Measurements from ENCODE around the gene KCNMA1. TPM values are rescaled to one million over a fixed set of nuclear protein-coding genes. Genes with fewer than 3 reads are reported as not detected.

KCNMA1 gene
- total RNA-seq, 1 experiment from 2014 or later = 0.49 TPM

GRCh38 chr10:77626266-77626935 is 11.2 kb downstream of the KCNMA1 start (continued):
- no peak for TF ChIP-seq EGR1 (IDR thresholded peaks at IDR 0.05; ENCODE audit: low read depth)
- no peak for TF ChIP-seq EZH2 (IDR thresholded peaks at IDR 0.05)
- no peak for TF ChIP-seq MAX (IDR thresholded peaks at IDR 0.05)
- TF ChIP-seq ZNF274 (IDR thresholded peaks at IDR 0.05; ENCODE audit: low read depth, low read length) = no peak
- TF ChIP-seq RAD21 (IDR thresholded peaks at IDR 0.05; ENCODE audit: low read depth) = no peak
- TF ChIP-seq SIN3A (IDR thresholded peaks at IDR 0.05; ENCODE audit: low read depth) = no peak
- TF ChIP-seq CTCF (IDR thresholded peaks at IDR 0.05 in 2 of 3, conservative IDR thresholded peaks at IDR 0.05 in 1 of 3; ENCODE audit: borderline replicate concordance in 1 of 3, insufficient read depth in 1 of 3, low read depth in 2 of 3, low read length in 2 of 3) = no peak
- TF ChIP-seq CBX3 (IDR thresholded peaks at IDR 0.05; ENCODE audit: low read depth) = no peak
- no peak for TF ChIP-seq ATF3 (IDR thresholded peaks at IDR 0.05)
- TF ChIP-seq CEBPB (IDR thresholded peaks at IDR 0.05; ENCODE audit: low read depth) = no peak

- no peaks in the 10 kb centered on the region for H3K9me2 ChIP-seq (ENCODE audit: insufficient read depth)
- POLR2A ChIA-PET = no interaction called here
- intact Hi-C loops (cut with micrococcal nuclease) = no loop called here
- no peaks in the 10 kb centered on the region for H3K79me2 ChIP-seq (ENCODE audit: insufficient read depth, low read length)
- no peaks in the 10 kb centered on the region for H3K27me3 ChIP-seq (ENCODE audit: insufficient read depth, low read length)
- no peak overlapping the region for H2AFZ ChIP-seq (ENCODE audit: low read depth, low read length, poor library complexity, severe bottlenecking)
- ATAC-seq (no peak), DNase-seq (ENCODE audit: low read depth, low spot score) (no peak)
- BruUV-seq (replicated peaks) = no TSS peak
- CTCF ChIA-PET = no interaction called here
- H4K20me1 ChIP-seq (ENCODE audit: insufficient read depth) = no peaks in the 10 kb centered on the region
- no peak overlapping the region for H3K4me3 ChIP-seq (replicated peaks in 1 of 2; ENCODE audit: low read depth in 1 of 2, low read length in 2 of 2)
- RAD21 ChIA-PET (ENCODE audit: low non-redundant PET in 1 of 2, low total read pairs in 2 of 2, uncharacterized antibody in 2 of 2, unreplicated experiment in 2 of 2) = no interaction called here
- H3K9me3 ChIP-seq (ENCODE audit: control insufficient read depth in 1 of 2, insufficient read depth in 1 of 2, low read depth in 1 of 2, low read length in 2 of 2) = no peaks in the 10 kb centered on the region
- H3K9ac ChIP-seq (ENCODE audit: low read length) = no peak overlapping the region
- no peaks in the 10 kb centered on the region for H3K36me3 ChIP-seq (ENCODE audit: control insufficient read depth in 1 of 2, insufficient read depth in 2 of 2, low read length in 2 of 2)
- H3K4me1 ChIP-seq (ENCODE audit: control insufficient read depth in 1 of 2, insufficient read depth in 2 of 2, low read length in 2 of 2) = peaks cover 3 to 15% of the 10 kb centered on the region in 2 experiments; a peak in 2 of 4 replicates
- no peak overlapping the region for H3K27ac ChIP-seq (ENCODE audit: low read depth, low read length)
- no peak overlapping the region for H3K4me2 ChIP-seq (ENCODE audit: low read length)
- no peak for TF ChIP-seq SIN3A (IDR thresholded peaks at IDR 0.05; ENCODE audit: low read depth)
- no peak for TF ChIP-seq REST (IDR thresholded peaks at IDR 0.05; ENCODE audit: low read depth)
- no peak for TF ChIP-seq TCF7L2 (IDR thresholded peaks at IDR 0.05; ENCODE audit: borderline replicate concordance, extremely low read depth, insufficient read depth, insufficient read length)
- TF ChIP-seq ZBTB33 (IDR thresholded peaks at IDR 0.05; ENCODE audit: extremely low read depth, insufficient replicate concordance, low read length) = no peak
- TF ChIP-seq CBX3 (IDR thresholded peaks at IDR 0.05; ENCODE audit: low read depth) = no peak
- TF ChIP-seq EZH2phosphoT487 (IDR thresholded peaks at IDR 0.05; ENCODE audit: borderline replicate concordance) = no peak
- TF ChIP-seq JUND (IDR thresholded peaks at IDR 0.05) = no peak
- no peak for TF ChIP-seq POLR2AphosphoS5 (IDR thresholded peaks at IDR 0.05; ENCODE audit: low read depth, low read length)
- TF ChIP-seq FOSL1 (IDR thresholded peaks at IDR 0.05; ENCODE audit: low read depth) = no peak
These were observed 12.2 kb downstream of the KCNMA1 start for GRCh38 chr10:77625379-77625778.

Measured in HCT116 (cell line).